Endothelial cell of umbilical vein (primary cell): ENCODE measurements around the gene BCAS3. TPM values are rescaled to one million over a fixed set of nuclear protein-coding genes. Genes with fewer than 3 reads are reported as not detected.

ENCODE experiments used
- BruUV-seq: library from RNA; stranded (reverse); fragments of 400-500 nt; replicated peaks from 2 replicates; lab custom pipeline; 2021; lab: Mats Ljungman, UMichigan
- CTCF ChIA-PET: fragments of 300-600, 350-600 bp; sonication (Branson Sonifier 250); formaldehyde crosslinking; loops from one replicate; lab custom pipeline; 2021; ENCODE audit warnings: antibody characterized with exemption, inconsistent platforms; lab: Charles Lee
- POLR2A ChIA-PET: fragments of 300-600, 350-600 bp; sonication (Branson Sonifier 250); formaldehyde crosslinking; loops from one replicate; lab custom pipeline; 2021; ENCODE audit warnings: antibody characterized with exemption, inconsistent platforms; lab: Charles Lee
- DNase-seq: peaks from one replicate; pipeline ENCODE4 v3.0.0-alpha.2; 2011; ENCODE audit warnings: low read depth, low spot score
- FAIRE-seq: peaks from 2 replicates; lab custom pipeline; 2011; peaks lifted over from hg19 to GRCh38; lab: Jason Lieb, UNC
- H2AFZ ChIP-seq: 2 replicates; pipeline ENCODE4 v1.6.0; 2012; ENCODE audit warnings: low read depth, low read length, control low read depth, inconsistent platforms
- H3K27ac ChIP-seq: 2 replicates; pipeline ENCODE4 v1.5.1; 2011; ENCODE audit warnings: low read depth, mild to moderate bottlenecking, control low read depth, low read length, moderate library complexity; ENCODE audit not compliant: insufficient read depth
- H3K27me3 ChIP-seq, 2 experiments: 2 replicates each; pipeline versions ENCODE4 v1.6.0 to v1.6.1; 2011; ENCODE audit warnings: low read length in 2 of 2, mixed read lengths in 1 of 2; ENCODE audit not compliant: control insufficient read depth in 2 of 2, insufficient read depth in 2 of 2
- H3K36me3 ChIP-seq, 2 experiments: 2 replicates in 1 of 2; 3 replicates in 1 of 2; pipeline ENCODE4 v1.5.1; 2011; ENCODE audit warnings: low read length in 2 of 2, mild to moderate bottlenecking in 1 of 2, moderate library complexity in 1 of 2; ENCODE audit not compliant: control insufficient read depth in 2 of 2, insufficient read depth in 2 of 2; ENCODE audit errors: extremely low read depth in 1 of 2
- H3K4me1 ChIP-seq: 3 replicates; pipeline ENCODE4 v1.5.1; 2011; ENCODE audit warnings: mild to moderate bottlenecking, low read length; ENCODE audit not compliant: control insufficient read depth, insufficient read depth; ENCODE audit errors: extremely low read depth
- H3K4me2 ChIP-seq: 2 replicates; pipeline ENCODE4 v1.6.1; 2011; ENCODE audit warnings: low read length, control low read depth, mixed read lengths; ENCODE audit not compliant: insufficient read depth
- H3K4me3 ChIP-seq, 3 experiments: fragments of 200-600 bp in 1 of 3; sonication (generic), shearing (Covaris generic) in 1 of 3; replicated peaks in 1 of 3; 2 replicates each; pipeline ENCODE4 v1.5.1; 2011 to 2016; ENCODE audit warnings: control low read depth in 3 of 3, low read length in 3 of 3, mild to moderate bottlenecking in 2 of 3, inconsistent platforms in 1 of 3, low read depth in 1 of 3, moderate library complexity in 1 of 3; ENCODE audit not compliant: insufficient read depth in 1 of 3
- H3K79me2 ChIP-seq: 2 replicates; pipeline ENCODE4 v1.6.0; 2012; ENCODE audit warnings: low read length, inconsistent platforms; ENCODE audit not compliant: control insufficient read depth, insufficient read depth
- H3K9ac ChIP-seq: replicated peaks from 2 replicates; pipeline ENCODE3; 2011; ENCODE audit warnings: low read length, control low read depth; ENCODE audit not compliant: insufficient read depth; ENCODE audit errors: extremely low read depth
- H3K9me1 ChIP-seq: replicated peaks from 3 replicates; pipeline ENCODE4 v1.6.0; 2011; ENCODE audit warnings: mild to moderate bottlenecking, low read length; ENCODE audit not compliant: control insufficient read depth, insufficient read depth; ENCODE audit errors: extremely low read depth
- H3K9me3 ChIP-seq: replicated peaks from 2 replicates; pipeline ENCODE4 v1.5.1; 2012; ENCODE audit warnings: low read length, inconsistent platforms; ENCODE audit not compliant: control insufficient read depth, insufficient read depth
- H4K20me1 ChIP-seq: replicated peaks from 2 replicates; pipeline ENCODE3; 2011; ENCODE audit warnings: mild to moderate bottlenecking, low read length; ENCODE audit not compliant: control insufficient read depth, insufficient read depth; ENCODE audit errors: extremely low read depth
- EZH2 ChIP-seq: IDR thresholded peaks from 2 replicates; pipeline ENCODE4 v1.6.1; 2012; ENCODE audit warnings: borderline replicate concordance, low read depth, mild to moderate bottlenecking, moderate library complexity, low read length, inconsistent platforms; ENCODE audit not compliant: severe bottlenecking
- FOS ChIP-seq: IDR thresholded peaks from 2 replicates; pipeline ENCODE4 v1.6.1; 2011; ENCODE audit warnings: mild to moderate bottlenecking, low read length, moderate library complexity, borderline replicate concordance; ENCODE audit not compliant: insufficient read depth
- GATA2 ChIP-seq: IDR thresholded peaks from 2 replicates; pipeline ENCODE4 v1.7.0; 2011; ENCODE audit warnings: low read depth, mild to moderate bottlenecking, moderate library complexity, mixed read lengths, low read length; ENCODE audit not compliant: insufficient read length, insufficient read depth
- JUN ChIP-seq: IDR thresholded peaks from 2 replicates; pipeline ENCODE4 v1.6.1; 2011; ENCODE audit warnings: borderline replicate concordance, low read depth; ENCODE audit not compliant: insufficient read length, insufficient read depth
- MAX ChIP-seq: IDR thresholded peaks from 2 replicates; pipeline ENCODE4 v1.6.1; 2011; ENCODE audit not compliant: insufficient read depth, insufficient read length
- MYC ChIP-seq: IDR thresholded peaks from one replicate; pipeline ENCODE4 v1.6.1; 2011; ENCODE audit warnings: mild to moderate bottlenecking, low read depth, low read length
- POLR2A ChIP-seq: IDR thresholded peaks from 2 replicates; pipeline ENCODE4 v1.6.1; 2012; ENCODE audit warnings: low read depth, mild to moderate bottlenecking, control low read depth, low read length
- POLR2AphosphoS5 ChIP-seq: IDR thresholded peaks from 2 replicates; pipeline ENCODE4 v1.6.1; 2012; ENCODE audit warnings: low read depth, mild to moderate bottlenecking, control low read depth, low read length, moderate library complexity; ENCODE audit not compliant: insufficient read depth
- dilution Hi-C: fragments of 300-500 bp; cut with MboI; formaldehyde crosslinking; loops from one replicate; pipeline ENCODE4 v1.15.0; 2019; ENCODE audit warnings: low sequenced_read_pairs; ENCODE audit not compliant: extremely low pct_ligation_motif_present
- intact Hi-C: fragments of 100-400 bp; cut with micrococcal nuclease; formaldehyde crosslinking; loops from one replicate; pipeline ENCODE4 v1.10.0; 2022
- polyA plus RNA-seq, 4 experiments: library from polyadenylated mRNA; depleted of rRNA in 3 of 4; stranded (reverse) in 3 of 4; unstranded in 1 of 4; fragments of >200 nt; gene quantifications; 2 replicates each; pipeline versions ENCODE4 v1.2.1 to v1.2.3, GENCODE V29; 2011 to 2012; ENCODE audit warnings: missing spikeins in 1 of 4
- total RNA-seq: library from RNA; stranded (reverse); gene quantifications from 2 replicates; pipeline ENCODE4 v1.2.3, GENCODE V29; 2021
- TF ChIP-seq, protein P1 (sequence below), 2 donors: IDR thresholded peaks; 1 replicate in 1 of 2; 2 replicates in 1 of 2; pipeline ENCODE4 v1.5.1; 2011; ENCODE audit warnings: low read length in 2 of 2, mild to moderate bottlenecking in 2 of 2, moderate library complexity in 2 of 2, control low read depth in 1 of 2, inconsistent platforms in 1 of 2, low read depth in 1 of 2; ENCODE audit not compliant: insufficient read depth in 1 of 2; ENCODE audit errors: extremely low read depth in 1 of 2

Gene BCAS3
- total and polyA plus RNA-seq, 2 donors (not counting 3 experiments of a cell fraction or from before 2014, with no cell fraction given), result 8.2 to 16.0 TPM

DNA sequence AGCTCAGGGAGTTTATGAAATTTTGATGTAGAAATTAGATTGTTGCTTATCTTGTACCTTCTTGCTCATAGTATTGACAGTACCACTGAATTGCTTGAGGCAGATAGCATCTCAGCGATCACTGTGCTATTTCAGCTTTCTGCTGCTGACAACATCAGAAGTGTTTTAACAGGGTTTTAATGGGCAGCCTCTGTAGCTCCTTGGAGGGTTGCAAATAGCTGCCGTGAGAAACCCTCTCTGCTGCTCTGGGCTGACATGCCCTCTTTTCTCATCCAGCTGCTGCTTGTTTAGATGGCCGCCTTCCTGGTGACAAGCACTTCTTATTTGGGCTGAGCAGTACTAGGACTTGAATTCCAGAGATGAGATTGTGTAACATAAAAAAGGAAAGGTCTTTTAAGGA lies 541.8 kb downstream of the BCAS3 start:
- FAIRE-seq (no peak), DNase-seq (no peak)
- H3K4me2 ChIP-seq, result no peak overlapping the region
- H3K79me2 ChIP-seq, result no peaks in the 10 kb centered on the region
- no peak overlapping the region for H3K4me3 ChIP-seq
- intact Hi-C loops, result no loop called here
- TF ChIP-seq FOS (no peak), GATA2 (no peak), POLR2AphosphoS5 (no peak), POLR2A (no peak), MYC (no peak), EZH2 (no peak), MAX (no peak), JUN (no peak)
- TF ChIP-seq, protein P1, sequence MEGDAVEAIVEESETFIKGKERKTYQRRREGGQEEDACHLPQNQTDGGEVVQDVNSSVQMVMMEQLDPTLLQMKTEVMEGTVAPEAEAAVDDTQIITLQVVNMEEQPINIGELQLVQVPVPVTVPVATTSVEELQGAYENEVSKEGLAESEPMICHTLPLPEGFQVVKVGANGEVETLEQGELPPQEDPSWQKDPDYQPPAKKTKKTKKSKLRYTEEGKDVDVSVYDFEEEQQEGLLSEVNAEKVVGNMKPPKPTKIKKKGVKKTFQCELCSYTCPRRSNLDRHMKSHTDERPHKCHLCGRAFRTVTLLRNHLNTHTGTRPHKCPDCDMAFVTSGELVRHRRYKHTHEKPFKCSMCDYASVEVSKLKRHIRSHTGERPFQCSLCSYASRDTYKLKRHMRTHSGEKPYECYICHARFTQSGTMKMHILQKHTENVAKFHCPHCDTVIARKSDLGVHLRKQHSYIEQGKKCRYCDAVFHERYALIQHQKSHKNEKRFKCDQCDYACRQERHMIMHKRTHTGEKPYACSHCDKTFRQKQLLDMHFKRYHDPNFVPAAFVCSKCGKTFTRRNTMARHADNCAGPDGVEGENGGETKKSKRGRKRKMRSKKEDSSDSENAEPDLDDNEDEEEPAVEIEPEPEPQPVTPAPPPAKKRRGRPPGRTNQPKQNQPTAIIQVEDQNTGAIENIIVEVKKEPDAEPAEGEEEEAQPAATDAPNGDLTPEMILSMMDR (IDR thresholded peaks at IDR 0.05; ENCODE audit: extremely low read depth in 1 of 2, insufficient read depth in 1 of 2, low read depth in 1 of 2, low read length in 2 of 2), result no peak
- no peak overlapping the region for H2AFZ ChIP-seq
- dilution Hi-C loops, result no loop called here
- H3K27ac ChIP-seq, result no peak overlapping the region
- no peaks in the 10 kb centered on the region for H4K20me1 ChIP-seq
- POLR2A ChIA-PET, result no interaction called here
- CTCF ChIA-PET, result no interaction called here
- H3K9me3 ChIP-seq, result no peaks in the 10 kb centered on the region
- H3K4me1 ChIP-seq, result no peaks in the 10 kb centered on the region
- no peaks in the 10 kb centered on the region for H3K27me3 ChIP-seq
- no peak overlapping the region for H3K9ac ChIP-seq
- no peaks in the 10 kb centered on the region for H3K36me3 ChIP-seq
- BruUV-seq, result no TSS peak
- no peaks in the 10 kb centered on the region for H3K9me1 ChIP-seq
